Progenitor cell of endocrine pancreas (in vitro differentiated cells): ENCODE data around the gene BMP5. TPM values are rescaled to one million over a fixed set of nuclear protein-coding genes. Genes with fewer than 3 reads are reported as not detected.

Source experiments
- DNase-seq: peaks from one replicate; pipeline ENCODE4 v3.0.0; 2021; ENCODE audit warnings: low spot score; ENCODE audit not compliant: unreplicated experiment
- H3K27ac Mint-ChIP-seq: 2 replicates; pipeline ENCODE4 v1.8.0; 2021; ENCODE audit warnings: mild to moderate bottlenecking, moderate library complexity, mixed read lengths
- H3K27me3 Mint-ChIP-seq: 2 replicates; pipeline ENCODE4 v1.8.0; 2021; ENCODE audit warnings: mixed read lengths
- H3K36me3 Mint-ChIP-seq: 2 replicates; pipeline ENCODE4 v1.8.0; 2022; ENCODE audit warnings: mixed read lengths; ENCODE audit not compliant: insufficient read depth
- H3K4me1 Mint-ChIP-seq: 2 replicates; pipeline ENCODE4 v1.8.0; 2021; ENCODE audit warnings: low read depth, mixed read lengths
- H3K4me3 Mint-ChIP-seq: 2 replicates; pipeline ENCODE4 v1.8.0; 2021; ENCODE audit warnings: low read depth, mild to moderate bottlenecking, moderate library complexity, mixed read lengths
- H3K9me3 Mint-ChIP-seq: 2 replicates; pipeline ENCODE4 v1.8.0; 2021; ENCODE audit warnings: low read depth, mixed read lengths
- CTCF ChIP-seq: fragments of 200-600 bp; sonication (generic); IDR thresholded peaks from one replicate; pipeline ENCODE4 v1.5.0; 2021; ENCODE audit warnings: antibody characterized with exemption, mild to moderate bottlenecking; ENCODE audit not compliant: unreplicated experiment
- total RNA-seq: library from RNA; stranded (reverse); gene quantifications from 2 replicates; pipeline ENCODE4 v1.2.1, GENCODE V29; 2021

The BMP5 gene
- total RNA-seq, 1 donor from 2014 or later = 0.91 TPM

DNA sequence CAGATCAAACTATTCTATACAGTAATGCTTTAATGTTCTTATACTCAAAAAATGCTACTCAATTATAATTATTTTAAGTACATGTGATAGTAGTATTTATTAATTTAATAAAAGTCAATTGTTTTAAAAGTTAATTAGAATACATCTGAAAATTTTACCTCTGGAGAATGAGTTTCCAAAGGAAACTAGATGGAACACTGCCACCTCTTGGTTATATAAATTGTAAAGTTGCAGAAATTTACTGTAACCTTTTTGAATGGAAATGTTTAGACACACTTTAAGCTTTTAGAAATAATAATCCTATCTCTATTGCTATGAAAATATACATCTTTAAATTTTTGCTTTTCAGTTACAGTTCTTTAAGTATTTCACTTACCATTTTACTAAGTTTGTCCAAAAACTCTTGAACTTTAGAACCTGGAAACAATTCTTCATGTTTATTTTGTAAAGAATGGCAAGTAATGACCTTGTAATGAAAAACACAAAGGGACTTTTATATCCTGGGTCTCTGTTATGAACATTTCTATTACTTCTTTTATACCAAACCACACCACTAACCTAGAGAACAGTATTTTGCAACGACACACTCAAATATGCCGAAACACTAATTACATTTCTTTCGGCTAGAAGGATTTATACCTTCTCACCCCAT lies 10.9 kb upstream of the BMP5 start:
- H3K27me3 Mint-ChIP-seq = no peaks in the 10 kb centered on the region
- H3K4me3 Mint-ChIP-seq = no peak overlapping the region
- H3K9me3 Mint-ChIP-seq = no peaks in the 10 kb centered on the region
- H3K4me1 Mint-ChIP-seq = peaks cover 1% of the 10 kb centered on the region
- H3K27ac Mint-ChIP-seq = no peak overlapping the region
- TF ChIP-seq CTCF = peak; percentile 67
- DNase-seq = no peak
- no peaks in the 10 kb centered on the region for H3K36me3 Mint-ChIP-seq

DNA sequence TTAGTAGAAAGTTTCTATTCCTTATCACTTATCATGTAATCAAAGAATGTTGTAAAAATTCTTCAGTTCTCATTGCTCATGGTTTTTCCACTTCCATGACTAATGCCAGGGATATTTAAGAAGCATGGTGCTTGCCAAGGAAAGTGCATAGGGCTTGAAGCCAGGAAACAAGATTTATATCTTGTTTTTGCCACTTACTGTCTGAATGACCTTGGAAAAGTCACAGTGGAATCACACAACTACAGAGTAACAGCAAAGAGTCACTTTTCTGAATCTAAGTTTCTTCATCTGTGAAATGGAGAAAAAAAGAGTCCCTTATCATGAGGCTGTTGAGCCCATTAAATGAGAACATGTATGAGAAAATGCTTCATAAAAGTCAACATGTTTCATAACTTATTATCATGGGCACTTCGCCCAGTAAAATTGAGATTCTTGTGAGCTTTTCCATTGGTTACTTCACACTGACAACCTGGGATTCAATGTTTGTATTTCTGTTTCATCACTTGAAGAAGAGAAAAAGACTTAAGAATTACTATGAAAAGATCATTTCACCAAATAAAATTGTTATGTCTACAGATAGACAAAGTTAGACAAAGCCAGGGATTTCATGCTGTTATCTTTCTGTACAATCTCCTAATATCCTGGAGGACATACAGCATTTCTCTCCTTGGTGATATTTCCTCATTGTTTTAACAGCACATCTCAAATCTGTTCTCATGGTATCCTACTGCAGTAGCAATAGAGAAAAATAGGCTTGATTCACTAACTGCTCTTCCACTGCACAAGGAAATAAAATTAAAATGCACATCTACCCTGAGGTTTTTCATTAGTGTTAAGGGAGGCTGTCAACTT lies 7.6 kb upstream of the BMP5 start:
- Mint-ChIP-seq H3K27me3 (no peaks in the 10 kb centered on the region), H3K9me3 (no peaks in the 10 kb centered on the region), H3K36me3 (no peaks in the 10 kb centered on the region), H3K4me3 (no peak overlapping the region), H3K27ac (no peak overlapping the region), H3K4me1 (peaks cover 1% of the 10 kb centered on the region)
- TF ChIP-seq CTCF = no peak
- no peak for DNase-seq

GRCh38 chr6:55877283-55877682 lies 1.9 kb upstream of the BMP5 start:
- TF ChIP-seq CTCF = no peak
- Mint-ChIP-seq H3K4me3 (no peak overlapping the region), H3K27me3 (no peaks in the 10 kb centered on the region), H3K27ac (no peak overlapping the region), H3K36me3 (no peaks in the 10 kb centered on the region), H3K4me1 (peaks cover 7% of the 10 kb centered on the region), H3K9me3 (no peaks in the 10 kb centered on the region)
- DNase-seq = no peak

- no peak for TF ChIP-seq CTCF
- no peaks in the 10 kb centered on the region for H3K27me3 Mint-ChIP-seq
- no peak for DNase-seq
- no peak overlapping the region for H3K27ac Mint-ChIP-seq
- H3K4me1 Mint-ChIP-seq = peaks cover 7% of the 10 kb centered on the region
- H3K36me3 Mint-ChIP-seq = no peaks in the 10 kb centered on the region
- H3K4me3 Mint-ChIP-seq = peak overlapping the region; percentile 16
- no peaks in the 10 kb centered on the region for H3K9me3 Mint-ChIP-seq
These were observed 1.1 kb downstream of the BMP5 start for GRCh38 chr6:55874316-55874715.

DNA sequence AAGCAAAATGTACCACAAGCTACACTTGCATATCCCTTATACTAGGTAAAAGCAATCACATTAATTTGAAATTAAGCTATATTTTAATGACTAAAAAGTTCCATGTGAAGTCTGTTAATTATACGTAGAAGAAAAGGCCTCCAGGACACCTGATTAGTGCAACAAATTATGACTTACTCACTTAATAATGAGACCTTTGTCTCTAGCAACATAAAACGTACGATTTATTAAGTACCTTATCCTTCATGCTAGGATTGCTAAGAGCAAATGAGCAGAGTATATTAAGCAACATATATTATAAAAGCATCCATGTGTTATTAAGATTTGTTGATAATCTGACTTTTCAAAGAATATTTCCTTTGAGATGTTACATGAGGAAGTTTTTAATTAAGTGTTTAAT lies 2.5 kb downstream of the BMP5 start:
- H3K9me3 Mint-ChIP-seq = no peaks in the 10 kb centered on the region
- no peak for TF ChIP-seq CTCF
- H3K4me3 Mint-ChIP-seq = no peak overlapping the region
- H3K36me3 Mint-ChIP-seq = no peaks in the 10 kb centered on the region
- no peaks in the 10 kb centered on the region for H3K27me3 Mint-ChIP-seq
- peaks cover 10% of the 10 kb centered on the region for H3K4me1 Mint-ChIP-seq
- H3K27ac Mint-ChIP-seq = no peak overlapping the region
- no peak for DNase-seq
